ENCODE measurements around the gene ACOX1. TPM values are rescaled to one million over a fixed set of nuclear protein-coding genes. Genes with fewer than 3 reads are reported as not detected.
A peak's percentile ranks its signal among the peaks of the same experiment; 100 is the strongest.

Gene ACOX1
- total RNA-seq, 6 donors from 2014 or later, result 33.2 to 84.2 (median 57.4) TPM

GRCh38 chr17:75922963-75923874 lies 55.7 kb downstream of the ACOX1 start:
- Histone ChIP-seq H3K4me1 (peaks cover 0 to 9% (median 0%) of the 10 kb centered on the region in 4 donors), H3K27me3 (no peaks in the 10 kb centered on the region), H3K4me3 (no peak overlapping the region), H3K27ac (no peak overlapping the region), H3K36me3 (peaks cover 0 to 9% (median 2%) of the 10 kb centered on the region in 4 donors), H3K9me3 (no peaks in the 10 kb centered on the region)
- TF ChIP-seq POLR2AphosphoS5 (IDR thresholded peaks at IDR 0.05) (no peak), EP300 (IDR thresholded peaks at IDR 0.05) (no peak), POLR2A (IDR thresholded peaks at IDR 0.05) (no peak), CTCF (IDR thresholded peaks at IDR 0.05) (no peak)
- DNase-seq, result no peak
- no peak for ATAC-seq (ENCODE audit: low FRiP score in 2 of 2)
- 73% methylated on average over 17 of the region's 19 CpGs; no CpG with 5 or more reads in 1 of the 2 donors for WGBS, 2 donors

GRCh38 chr17:75922173-75922961 lies 56.6 kb downstream of the ACOX1 start:
- ATAC-seq (ENCODE audit: low FRiP score in 2 of 2) (no peak), DNase-seq (no peak)
- Histone ChIP-seq H3K36me3 (peaks cover 0 to 9% (median 4%) of the 10 kb centered on the region in 4 donors), H3K4me1 (peaks cover 0 to 9% (median 0%) of the 10 kb centered on the region in 4 donors), H3K4me3 (no peak overlapping the region), H3K9me3 (no peaks in the 10 kb centered on the region), H3K27me3 (no peaks in the 10 kb centered on the region), H3K27ac (no peak overlapping the region)
- no peak for TF ChIP-seq CTCF (IDR thresholded peaks at IDR 0.05)
- no peak for TF ChIP-seq EP300 (IDR thresholded peaks at IDR 0.05)
- TF ChIP-seq POLR2AphosphoS5 (IDR thresholded peaks at IDR 0.05), result peak in 1 of 2 donors; percentile 36
- no peak for TF ChIP-seq POLR2A (IDR thresholded peaks at IDR 0.05)
- WGBS, 2 donors, result 89 to 90% methylated on average over 17 to 18 of the region's 18 CpGs

- no peak for DNase-seq
- Histone ChIP-seq H3K27ac (no peak overlapping the region), H3K4me1 (peaks cover 0 to 5% (median 0%) of the 10 kb centered on the region in 4 donors), H3K36me3 (peaks cover 0 to 9% (median 4%) of the 10 kb centered on the region in 4 donors), H3K27me3 (no peaks in the 10 kb centered on the region), H3K9me3 (no peaks in the 10 kb centered on the region), H3K4me3 (no peak overlapping the region)
- TF ChIP-seq EP300 (IDR thresholded peaks at IDR 0.05) (no peak), POLR2A (IDR thresholded peaks at IDR 0.05) (no peak), CTCF (IDR thresholded peaks at IDR 0.05) (no peak), POLR2AphosphoS5 (IDR thresholded peaks at IDR 0.05) (no peak)
- no peak for ATAC-seq (ENCODE audit: low FRiP score in 2 of 2)
- 96 to 100% methylated on average over 6 to 9 of the region's 15 CpGs for WGBS, 2 donors
Measured at GRCh38 chr17:75921596-75921995, 57.4 kb downstream of the ACOX1 start.

GRCh38 chr17:75920045-75920560 lies 58.9 kb downstream of the ACOX1 start:
- DNase-seq (no peak), ATAC-seq (ENCODE audit: low FRiP score in 2 of 2) (no peak)
- Histone ChIP-seq H3K4me1 (peaks cover 0 to 5% (median 0%) of the 10 kb centered on the region in 4 donors), H3K27ac (no peak overlapping the region), H3K27me3 (no peaks in the 10 kb centered on the region), H3K36me3 (peaks cover 0 to 9% (median 4%) of the 10 kb centered on the region in 4 donors), H3K9me3 (no peaks in the 10 kb centered on the region), H3K4me3 (no peak overlapping the region)
- 60 to 90% methylated on average over 2 to 11 of the region's 11 CpGs for WGBS, 2 donors
- no peak for TF ChIP-seq POLR2A (IDR thresholded peaks at IDR 0.05)
- no peak for TF ChIP-seq POLR2AphosphoS5 (IDR thresholded peaks at IDR 0.05)
- TF ChIP-seq CTCF (IDR thresholded peaks at IDR 0.05), result no peak
- TF ChIP-seq EP300 (IDR thresholded peaks at IDR 0.05), result no peak

Data from upper lobe of left lung (tissue), 6 donors.